Measurements from ENCODE around the gene HLA-G.
"Not testable (repeated sequence)": the region's sequence is repeated elsewhere in the genome, so short reads cannot be mapped to it uniquely, and the experiment has no call there.

Gene HLA-G

DNA sequence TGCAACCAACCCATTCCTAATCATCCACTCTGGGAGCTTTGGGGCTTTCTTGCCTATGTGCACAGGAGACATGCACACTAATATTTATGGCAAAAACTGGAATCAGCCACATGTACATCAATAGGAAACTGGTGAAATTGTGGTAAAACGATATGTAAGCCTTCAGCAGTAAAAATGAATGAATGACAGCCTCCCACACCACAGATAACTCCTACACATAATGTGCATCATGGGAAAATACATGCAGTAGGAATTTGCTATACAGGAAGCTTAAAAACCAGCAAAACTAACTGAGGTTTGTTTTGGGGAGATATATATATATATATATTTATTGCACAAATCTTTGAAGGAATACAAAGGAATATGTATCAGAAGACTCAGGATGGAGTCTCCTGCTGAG, 47.6 kb downstream of the HLA-G start:
- no peak for DNase-seq

DNA sequence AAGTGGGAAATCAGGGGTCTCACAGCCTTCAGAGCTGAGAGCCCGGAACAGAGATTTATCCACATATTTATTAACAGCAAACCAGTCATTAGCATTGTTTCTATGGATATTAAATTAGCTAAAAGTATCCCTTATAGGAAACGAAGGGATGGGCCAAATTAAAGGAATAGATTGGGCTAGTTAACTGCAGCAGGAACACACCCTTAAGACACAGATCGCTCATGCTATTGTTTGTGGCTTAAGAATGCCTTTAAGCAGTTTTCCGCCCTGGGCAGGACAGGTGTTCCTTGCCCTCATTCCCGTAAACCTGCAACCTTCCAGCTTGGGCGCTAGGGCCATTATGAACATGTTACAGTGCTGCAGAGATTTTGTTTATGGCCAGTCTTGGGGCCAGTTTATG, 48.1 kb downstream of the HLA-G start:
- not testable (repeated sequence) for DNase-seq

Measured in CD4-positive, alpha-beta T cell treated with Interleukin-4 for 1 hour (primary cell).